K562 (cell line): ENCODE measurements around the gene IGFALS. TPM values are rescaled to one million over a fixed set of nuclear protein-coding genes. Genes with fewer than 3 reads are reported as not detected.

Experiments
- ATAC-seq: fragments of 200-7000 bp; cut with Tn5 transposase; 3 replicates; pipeline ENCODE4 v1.9.1; 2020; ENCODE audit warnings: moderate library complexity
- BruUV-seq: library from RNA; stranded (reverse); fragments of 400-500 nt; replicated peaks from 2 replicates; lab custom pipeline; 2021; lab: Mats Ljungman, UMichigan
- CTCF ChIA-PET: fragments of 300-600 bp; formaldehyde crosslinking; extraction: SDS; loops from one replicate; lab custom pipeline; 2021; ENCODE audit warnings: low intra/inter-chr PET ratio; lab: Yijun Ruan, JAX
- POLR2A ChIA-PET: fragments of 300-600, 350-650 bp; sonication (Branson Sonifier 250); formaldehyde crosslinking; extraction: SDS; loops from one replicate; lab custom pipeline; 2021; ENCODE audit warnings: antibody characterized with exemption, inconsistent platforms; lab: Yijun Ruan, JAX
- DNase-seq, 4 experiments: peaks; one replicate each; pipeline versions ENCODE4 v3.0.0 to v3.0.0-alpha.2; 2011 to 2018; ENCODE audit warnings: low spot score in 3 of 4, mixed read lengths in 3 of 4; ENCODE audit errors: extremely low read depth in 1 of 4
- FAIRE-seq: peaks from 2 replicates; lab custom pipeline; 2011; peaks lifted over from hg19 to GRCh38; lab: Jason Lieb, UNC
- H2AFZ ChIP-seq: 2 replicates; pipeline ENCODE4 v1.6.0; 2011; ENCODE audit warnings: low read depth, low read length, control low read depth, inconsistent platforms
- H3K27ac ChIP-seq: fragments of 200-600 bp; 3 replicates; pipeline ENCODE4 v1.8.0; 2011; ENCODE audit warnings: low read depth, mild to moderate bottlenecking, control low read depth, inconsistent platforms, low read length, moderate library complexity, mixed read lengths; ENCODE audit errors: extremely low read depth
- H3K27me3 ChIP-seq, 2 experiments: fragments of 300-600 bp in 1 of 2; 2 replicates in 1 of 2; 3 replicates in 1 of 2; pipeline versions ENCODE4 v1.6.0 to v1.8.0; 2011; ENCODE audit warnings: inconsistent platforms in 2 of 2, low read length in 2 of 2, mild to moderate bottlenecking in 1 of 2, mixed read lengths in 1 of 2, moderate library complexity in 1 of 2; ENCODE audit not compliant: control insufficient read depth in 2 of 2, insufficient read depth in 2 of 2
- H3K36me3 ChIP-seq: fragments of 300-600 bp; 3 replicates; pipeline ENCODE4 v1.8.0; 2011; ENCODE audit warnings: mild to moderate bottlenecking, low read length, inconsistent platforms; ENCODE audit not compliant: control insufficient read depth, insufficient read depth
- H3K4me1 ChIP-seq, 2 experiments: fragments of 200-600 bp in 1 of 2; replicated peaks in 1 of 2; 2 replicates in 1 of 2; 3 replicates in 1 of 2; pipeline versions ENCODE4 v1.5.1 to v1.8.0; 2011; ENCODE audit warnings: inconsistent platforms in 2 of 2, low read length in 2 of 2, mild to moderate bottlenecking in 1 of 2, mixed read lengths in 1 of 2, moderate library complexity in 1 of 2; ENCODE audit not compliant: control insufficient read depth in 2 of 2, insufficient read depth in 2 of 2
- H3K4me2 ChIP-seq: 2 replicates; pipeline ENCODE4 v1.6.1; 2011; ENCODE audit warnings: low read length, control low read depth, inconsistent platforms, mixed read lengths; ENCODE audit not compliant: insufficient read depth
- H3K4me3 ChIP-seq: fragments of 200-600 bp; sonication (generic), shearing (Covaris generic); 2 replicates; pipeline ENCODE4 v1.5.1; 2016; ENCODE audit warnings: control low read depth, inconsistent platforms
- H3K79me2 ChIP-seq: fragments of 200-600 bp; 3 replicates; pipeline ENCODE4 v1.8.0; 2011; ENCODE audit warnings: low read length, inconsistent platforms; ENCODE audit not compliant: control insufficient read depth, insufficient read depth
- H3K9ac ChIP-seq, 2 experiments: 2 replicates each; pipeline versions ENCODE4 v1.6.0 to v1.6.1; 2011; ENCODE audit warnings: low read depth in 2 of 2, low read length in 2 of 2, control low read depth in 1 of 2, inconsistent platforms in 1 of 2, mild to moderate bottlenecking in 1 of 2, mixed read lengths in 1 of 2; ENCODE audit not compliant: insufficient read depth in 1 of 2
- H3K9me1 ChIP-seq: one replicate; pipeline ENCODE4 v1.6.0; 2011; ENCODE audit warnings: inconsistent platforms, mild to moderate bottlenecking, low read length, moderate library complexity; ENCODE audit not compliant: control insufficient read depth, insufficient read depth
- H3K9me3 ChIP-seq: replicated peaks from 2 replicates; pipeline ENCODE4 v1.5.1; 2011; ENCODE audit warnings: low read depth, low read length, inconsistent platforms; ENCODE audit not compliant: control insufficient read depth, insufficient read depth
- H4K20me1 ChIP-seq: replicated peaks from 2 replicates; pipeline ENCODE4 v1.6.1; 2011; ENCODE audit warnings: low read length, inconsistent platforms, mixed read lengths; ENCODE audit not compliant: control insufficient read depth, insufficient read depth
- BACH1 ChIP-seq: fragments of 200-800 bp; sonication (Bioruptor generic); IDR thresholded peaks from 2 replicates; pipeline ENCODE4 v1.6.1; 2016; ENCODE audit warnings: missing genetic modification characterization, missing compliant biosample characterization
- HCFC1 ChIP-seq: IDR thresholded peaks from 2 replicates; pipeline ENCODE4 v1.6.1; 2012; ENCODE audit warnings: low read depth, low read length, improper control_type of control experiment
- HSF4 ChIP-seq: fragments of 250-450 bp; sonication (Bioruptor Pico); IDR thresholded peaks from 2 replicates; pipeline ENCODE4 v2.1.2; 2022; ENCODE audit warnings: mild to moderate bottlenecking, moderate library complexity, borderline replicate concordance
- RBM34 ChIP-seq: fragments of 200-400 bp; formaldehyde crosslinking; IDR thresholded peaks from 2 replicates; pipeline ENCODE4 v1.6.1; 2018; ENCODE audit warnings: low read length, borderline replicate concordance; ENCODE audit not compliant: insufficient read depth
- SNRNP70 ChIP-seq: fragments of 200-400 bp; formaldehyde crosslinking; optimal IDR thresholded peaks from 2 replicates; pipeline ENCODE3; 2017; ENCODE audit warnings: low read depth, low read length
- ZBTB8A ChIP-seq: fragments of 450-650 bp; IDR thresholded peaks from 2 replicates; pipeline ENCODE4 v1.6.1; 2018; ENCODE audit warnings: mild to moderate bottlenecking, moderate library complexity; ENCODE audit not compliant: partially characterized antibody
- ZKSCAN1 ChIP-seq: fragments of 150-350 bp; IDR thresholded peaks from 2 replicates; pipeline ENCODE4 v1.6.1; 2016; ENCODE audit warnings: low read depth, low read length
- ZNF24 ChIP-seq: fragments of 450-650 bp; IDR thresholded peaks from 2 replicates; pipeline ENCODE4 v1.6.1; 2016
- ZNF324 ChIP-seq: fragments of 250-450 bp; sonication (Bioruptor Pico); IDR thresholded peaks from 2 replicates; pipeline ENCODE4 v1.4.0; 2020; ENCODE audit warnings: mild to moderate bottlenecking
- WGBS: fragments of 100-300 bp; shearing (Covaris generic); methylation state at CpG from one replicate; pipeline ENCODE4 v1.1.6; 2016; ENCODE audit warnings: low coverage, mixed read lengths; ENCODE audit not compliant: insufficient coverage; ENCODE audit errors: missing lambda C conversion rate; 5-methylcytosine and 5-hydroxymethylcytosine counted together
- in situ Hi-C: fragments of 300-500 bp; cut with MboI; formaldehyde crosslinking; loops from 4 replicates; pipeline ENCODE4 v1.15.0; 2018; ENCODE audit warnings: inconsistent platforms, mixed read lengths
- intact Hi-C: fragments of 100-400 bp; cut with micrococcal nuclease; formaldehyde crosslinking; loops from 2 replicates; pipeline ENCODE4 v1.14.2; 2022
- polyA plus RNA-seq, 8 experiments: library from polyadenylated mRNA; depleted of rRNA in 4 of 8; stranded (reverse) in 5 of 8; unstranded in 3 of 8; fragments of >200 nt; fragmentation: Nextera tagmentation in 2 of 8; fragmentation: Illumina TruSeq in 1 of 8; extraction: Ambion mirVana in 2 of 8; extraction: Trizol in 1 of 8; gene quantifications; 2 replicates each; pipeline versions ENCODE4 v1.2.1 to v1.2.3, GENCODE V29; 2011 to 2014; ENCODE audit warnings: inconsistent platforms in 1 of 8, missing spikeins in 1 of 8
- total RNA-seq, 7 experiments: library from RNA; depleted of rRNA in 6 of 7; stranded (reverse); fragments of >200 nt in 6 of 7; fragmentation: Illumina TruSeq in 2 of 7; extraction: Trizol in 2 of 7; gene quantifications; 2 replicates each; pipeline versions ENCODE4 v1.2.1 to v1.2.3, GENCODE V29; 2011 to 2021; ENCODE audit warnings: low replicate concordance in 1 of 7
- TF ChIP-seq, protein P1 (sequence below): fragments of 250-450 bp; sonication (Bioruptor Pico); IDR thresholded peaks from 2 replicates; pipeline ENCODE4 v1.4.0; 2020; ENCODE audit warnings: mild to moderate bottlenecking
- TF ChIP-seq, protein P2 (sequence below): fragments of 450-650 bp; IDR thresholded peaks from 2 replicates; pipeline ENCODE4 v1.6.1; 2017; ENCODE audit warnings: mild to moderate bottlenecking, moderate library complexity
- TF ChIP-seq, protein P3 (sequence below): IDR thresholded peaks from 2 replicates; pipeline ENCODE4 v1.6.1; 2012; ENCODE audit warnings: low read depth, low read length, improper control_type of control experiment, borderline replicate concordance
- TF ChIP-seq, protein P4 (sequence below): IDR thresholded peaks from 2 replicates; pipeline ENCODE4 v1.6.1; 2011; ENCODE audit not compliant: insufficient read length; ENCODE audit errors: extremely low read depth

The IGFALS gene
- total and polyA plus RNA-seq, 9 of the 15 experiments (the other 6 are each of a cell fraction or from before 2014, with no cell fraction given) = not detected

DNA sequence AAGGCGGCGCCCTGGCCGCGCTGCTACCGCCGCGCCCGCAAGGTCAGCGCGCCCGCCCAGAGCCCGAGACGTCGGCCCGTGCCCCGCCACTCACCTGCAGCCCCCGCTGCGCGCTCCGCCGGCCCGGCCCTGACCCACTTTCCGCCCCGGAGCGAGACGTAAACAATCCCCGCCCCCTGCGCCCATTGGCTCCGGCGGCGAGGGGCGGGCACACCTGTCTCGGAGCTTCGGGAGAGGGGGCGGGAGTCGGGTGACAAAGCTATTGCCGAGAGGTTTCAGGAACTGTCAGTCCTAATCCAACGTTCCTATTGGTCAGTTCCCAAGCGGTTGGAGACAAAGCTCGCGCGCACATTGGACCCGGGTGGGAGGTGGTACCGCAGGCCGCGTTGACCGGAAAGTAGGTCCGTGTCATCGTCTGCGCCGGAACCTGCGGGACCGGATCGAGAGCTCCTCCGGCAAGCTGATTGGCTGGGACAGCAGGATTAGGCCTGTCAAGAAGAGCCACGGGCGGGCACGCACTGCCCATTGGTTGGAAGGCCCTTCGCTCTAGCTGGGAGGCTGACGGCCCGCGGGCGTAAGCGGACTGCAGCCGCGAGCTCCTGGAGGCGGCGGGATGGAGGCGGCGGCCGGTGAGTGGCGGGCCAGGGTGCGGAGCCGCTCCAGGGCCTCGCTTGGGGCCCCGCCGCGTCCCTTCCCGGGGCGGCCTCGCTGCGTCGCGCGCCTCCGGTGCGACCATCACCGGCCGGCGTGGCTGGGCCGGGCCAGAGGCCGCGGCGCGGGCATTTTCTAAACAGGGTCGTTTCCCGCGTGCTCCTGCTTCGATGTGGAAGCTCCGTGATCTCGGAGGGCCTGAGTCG, 10.9 kb downstream of the IGFALS start, which contains the start of the genes NUBP2 and SPSB3:
Gene NUBP2, plus strand, starts transcription at position 553 of the 857 bp plus-strand sequence. Its CDS starts 61 bp downstream, at position 614.
Gene SPSB3, minus strand, starts transcription at position 164 of the 857 bp plus-strand sequence. CDS start 1,088 bp downstream, outside the sequence.
- peak within 1 kb of the TSS; percentile 98 for H3K4me2 ChIP-seq
- H3K9me3 ChIP-seq = no peaks in the 10 kb centered on the region
- H3K27ac ChIP-seq = peak within 1 kb of the TSS; percentile 78
- H3K36me3 ChIP-seq = peaks cover 51% of the 10 kb centered on the region; the same call in 1 of the 3 replicates
- peak; percentile 94 to 100 (median 96) for DNase-seq
- intact Hi-C loops = loop anchor here (5.0 kb wide), 1 partner anchor 170 kb away; the partner anchor contains the start of genes CRAMP1 and IFT140
- peak within 1 kb of the TSS; percentile 68 for H2AFZ ChIP-seq
- H3K9me1 ChIP-seq = no peaks in the 10 kb centered on the region
- BruUV-seq = no TSS peak
- H3K4me1 ChIP-seq = peaks cover 4 to 84% of the 10 kb centered on the region in 2 experiments; a peak in 3 of 5 replicates
- peaks cover 53% of the 10 kb centered on the region for H3K79me2 ChIP-seq
- under 1% methylated on average over 64 of the region's 102 CpGs for WGBS
- ChIA-PET CTCF (interaction anchor here (0.6 to 0.7 kb wide), 2 partner anchors 167 to 484 kb away, joined by 3 read pairs; no protein-coding TSS in a partner anchor), POLR2A (interaction anchor here (0.6 to 2.3 kb wide), 17 partner anchors 8 to 1101 kb away, joined by 3 to 35 read pairs (median 4); partner anchors contain the start of genes EME2, MRPS34, NME3 and RPS2)
- peak; percentile 100 for FAIRE-seq
- peak within 1 kb of the TSS; percentile 86 to 96 for H3K9ac ChIP-seq
- peak; percentile 93 for ATAC-seq
- in situ Hi-C loops = loop anchor here (5.0 kb wide), 1 partner anchor 150 kb away; no protein-coding TSS in a partner anchor
- H3K27me3 ChIP-seq = no peaks in the 10 kb centered on the region
- H4K20me1 ChIP-seq = peaks cover 3% of the 10 kb centered on the region; the same call in 1 of the 2 replicates
- peak within 1 kb of the TSS; percentile 99 for H3K4me3 ChIP-seq
- TF ChIP-seq ZNF24 (no peak), ZNF324 (no peak), BACH1 (tag) (no peak), HCFC1 (peak; percentile 82), HSF4 (CRISPR knock-in tag) (no peak), SNRNP70 (no peak), ZBTB8A (no peak), ZKSCAN1 (0 out of 2 replicates have a peak, but pooled peaks have one; percentile 19), RBM34 (no peak)
- TF ChIP-seq, protein P1, sequence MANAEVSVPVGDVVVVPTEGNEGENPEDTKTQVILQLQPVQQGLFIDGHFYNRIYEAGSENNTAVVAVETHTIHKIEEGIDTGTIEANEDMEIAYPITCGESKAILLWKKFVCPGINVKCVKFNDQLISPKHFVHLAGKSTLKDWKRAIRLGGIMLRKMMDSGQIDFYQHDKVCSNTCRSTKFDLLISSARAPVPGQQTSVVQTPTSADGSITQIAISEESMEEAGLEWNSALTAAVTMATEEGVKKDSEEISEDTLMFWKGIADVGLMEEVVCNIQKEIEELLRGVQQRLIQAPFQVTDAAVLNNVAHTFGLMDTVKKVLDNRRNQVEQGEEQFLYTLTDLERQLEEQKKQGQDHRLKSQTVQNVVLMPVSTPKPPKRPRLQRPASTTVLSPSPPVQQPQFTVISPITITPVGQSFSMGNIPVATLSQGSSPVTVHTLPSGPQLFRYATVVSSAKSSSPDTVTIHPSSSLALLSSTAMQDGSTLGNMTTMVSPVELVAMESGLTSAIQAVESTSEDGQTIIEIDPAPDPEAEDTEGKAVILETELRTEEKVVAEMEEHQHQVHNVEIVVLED (CRISPR knock-in tag) = peak; percentile 23; the same call in 1 of the 2 replicates
- TF ChIP-seq, protein P2, sequence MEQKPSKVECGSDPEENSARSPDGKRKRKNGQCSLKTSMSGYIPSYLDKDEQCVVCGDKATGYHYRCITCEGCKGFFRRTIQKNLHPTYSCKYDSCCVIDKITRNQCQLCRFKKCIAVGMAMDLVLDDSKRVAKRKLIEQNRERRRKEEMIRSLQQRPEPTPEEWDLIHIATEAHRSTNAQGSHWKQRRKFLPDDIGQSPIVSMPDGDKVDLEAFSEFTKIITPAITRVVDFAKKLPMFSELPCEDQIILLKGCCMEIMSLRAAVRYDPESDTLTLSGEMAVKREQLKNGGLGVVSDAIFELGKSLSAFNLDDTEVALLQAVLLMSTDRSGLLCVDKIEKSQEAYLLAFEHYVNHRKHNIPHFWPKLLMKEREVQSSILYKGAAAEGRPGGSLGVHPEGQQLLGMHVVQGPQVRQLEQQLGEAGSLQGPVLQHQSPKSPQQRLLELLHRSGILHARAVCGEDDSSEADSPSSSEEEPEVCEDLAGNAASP = no peak
- TF ChIP-seq, protein P3, sequence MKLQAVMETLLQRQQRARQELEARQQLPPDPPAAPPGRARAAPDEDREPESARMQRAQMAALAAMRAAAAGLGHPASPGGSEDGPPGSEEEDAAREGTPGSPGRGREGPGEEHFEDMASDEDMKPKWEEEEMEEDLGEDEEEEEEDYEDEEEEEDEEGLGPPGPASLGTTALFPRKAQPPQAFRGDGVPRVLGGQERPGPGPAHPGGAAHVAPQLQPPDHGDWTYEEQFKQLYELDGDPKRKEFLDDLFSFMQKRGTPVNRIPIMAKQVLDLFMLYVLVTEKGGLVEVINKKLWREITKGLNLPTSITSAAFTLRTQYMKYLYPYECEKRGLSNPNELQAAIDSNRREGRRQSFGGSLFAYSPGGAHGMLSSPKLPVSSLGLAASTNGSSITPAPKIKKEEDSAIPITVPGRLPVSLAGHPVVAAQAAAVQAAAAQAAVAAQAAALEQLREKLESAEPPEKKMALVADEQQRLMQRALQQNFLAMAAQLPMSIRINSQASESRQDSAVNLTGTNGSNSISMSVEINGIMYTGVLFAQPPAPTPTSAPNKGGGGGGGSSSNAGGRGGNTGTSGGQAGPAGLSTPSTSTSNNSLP = peak; percentile 58; the same call in 1 of the 2 replicates
- TF ChIP-seq, protein P4, sequence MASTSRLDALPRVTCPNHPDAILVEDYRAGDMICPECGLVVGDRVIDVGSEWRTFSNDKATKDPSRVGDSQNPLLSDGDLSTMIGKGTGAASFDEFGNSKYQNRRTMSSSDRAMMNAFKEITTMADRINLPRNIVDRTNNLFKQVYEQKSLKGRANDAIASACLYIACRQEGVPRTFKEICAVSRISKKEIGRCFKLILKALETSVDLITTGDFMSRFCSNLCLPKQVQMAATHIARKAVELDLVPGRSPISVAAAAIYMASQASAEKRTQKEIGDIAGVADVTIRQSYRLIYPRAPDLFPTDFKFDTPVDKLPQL = no peak
